SHP77 (cell line): ENCODE data around the gene GALNT17.

Experiments used
- DNase-seq, 2 experiments: peaks; one replicate each; lab custom pipeline; 2025; lab: John Stamatoyannopoulos, UW

Gene GALNT17

GRCh38 chr7:71506822-71507221 is 374.9 kb downstream of the GALNT17 start:
- DNase-seq: no peak

GRCh38 chr7:71507680-71508602 is 376.0 kb downstream of the GALNT17 start:
- no peak for DNase-seq

GRCh38 chr7:71509381-71509780 is 377.4 kb downstream of the GALNT17 start:
- no peak for DNase-seq

GRCh38 chr7:71511361-71511807 is 379.4 kb downstream of the GALNT17 start:
- DNase-seq: no peak

GRCh38 chr7:71517940-71518699 is 386.2 kb downstream of the GALNT17 start:
- no peak for DNase-seq

GRCh38 chr7:71518880-71519279 is 386.9 kb downstream of the GALNT17 start:
- no peak for DNase-seq

GRCh38 chr7:71521506-71521905 is 389.6 kb downstream of the GALNT17 start:
- DNase-seq: no peak

- no peak for DNase-seq
Measured at GRCh38 chr7:71526106-71526505, 394.2 kb downstream of the GALNT17 start.

GRCh38 chr7:71527213-71527612 is 395.3 kb downstream of the GALNT17 start:
- no peak for DNase-seq

GRCh38 chr7:71535616-71536015 is 403.7 kb downstream of the GALNT17 start:
- no peak for DNase-seq

- no peak for DNase-seq
Measured at GRCh38 chr7:71538210-71538609, 406.3 kb downstream of the GALNT17 start.

GRCh38 chr7:71539615-71540014 is 407.7 kb downstream of the GALNT17 start:
- DNase-seq: no peak

- DNase-seq: no peak
Measured at GRCh38 chr7:71541707-71542353, 409.9 kb downstream of the GALNT17 start.

GRCh38 chr7:71543396-71543795 is 411.5 kb downstream of the GALNT17 start:
- no peak for DNase-seq

GRCh38 chr7:71544816-71545215 is 412.9 kb downstream of the GALNT17 start:
- DNase-seq: no peak

- DNase-seq: no peak
Measured at GRCh38 chr7:71547426-71547825, 415.5 kb downstream of the GALNT17 start.

- no peak for DNase-seq
Measured at GRCh38 chr7:71548746-71549145, 416.8 kb downstream of the GALNT17 start.

- DNase-seq: no peak
Measured at GRCh38 chr7:71553306-71553705, 421.4 kb downstream of the GALNT17 start.

GRCh38 chr7:71555758-71556157 is 423.8 kb downstream of the GALNT17 start:
- DNase-seq: no peak

- no peak for DNase-seq
Measured at GRCh38 chr7:71558806-71559613, 427.1 kb downstream of the GALNT17 start.

GRCh38 chr7:71560354-71560995 is 428.5 kb downstream of the GALNT17 start:
- no peak for DNase-seq
